ENCODE data around the gene MYO15B.
"Not testable (repeated sequence)": the region's sequence is repeated elsewhere in the genome, so short reads cannot be mapped to it uniquely, and the experiment has no call there.

Gene MYO15B

GRCh38 chr17:75589012-75589918 lies 1.7 kb downstream of the MYO15B start:
- Histone ChIP-seq H3K9me3 (ENCODE audit: control insufficient read depth, low read depth, low read length) (no peaks in the 10 kb centered on the region), H3K27ac (ENCODE audit: low read length) (no peak overlapping the region), H3K36me3 (ENCODE audit: control insufficient read depth, low read depth, low read length) (no peaks in the 10 kb centered on the region), H3K4me1 (ENCODE audit: control insufficient read depth, low read depth, low read length) (no peaks in the 10 kb centered on the region), H3K27me3 (ENCODE audit: control insufficient read depth, insufficient read depth, low read length) (no peaks in the 10 kb centered on the region), H3K9ac (ENCODE audit: low read length) (no peak overlapping the region), H3K4me3 (ENCODE audit: low read length) (peak overlapping the region; percentile 40)

GRCh38 chr17:75589919-75590303 lies 2.3 kb downstream of the MYO15B start:
- H3K4me1 ChIP-seq (ENCODE audit: control insufficient read depth, low read depth, low read length): no peaks in the 10 kb centered on the region
- no peak overlapping the region for H3K9ac ChIP-seq (ENCODE audit: low read length)
- no peaks in the 10 kb centered on the region for H3K36me3 ChIP-seq (ENCODE audit: control insufficient read depth, low read depth, low read length)
- no peaks in the 10 kb centered on the region for H3K9me3 ChIP-seq (ENCODE audit: control insufficient read depth, low read depth, low read length)
- no peaks in the 10 kb centered on the region for H3K27me3 ChIP-seq (ENCODE audit: control insufficient read depth, insufficient read depth, low read length)
- no peak overlapping the region for H3K27ac ChIP-seq (ENCODE audit: low read length)
- peak overlapping the region; percentile 37 for H3K4me3 ChIP-seq (ENCODE audit: low read length)

- Histone ChIP-seq H3K9ac (ENCODE audit: low read length) (no peak overlapping the region), H3K27ac (ENCODE audit: low read length) (no peak overlapping the region), H3K36me3 (ENCODE audit: control insufficient read depth, low read depth, low read length) (no peaks in the 10 kb centered on the region), H3K27me3 (ENCODE audit: control insufficient read depth, insufficient read depth, low read length) (no peaks in the 10 kb centered on the region), H3K9me3 (ENCODE audit: control insufficient read depth, low read depth, low read length) (no peaks in the 10 kb centered on the region), H3K4me1 (ENCODE audit: control insufficient read depth, low read depth, low read length) (no peaks in the 10 kb centered on the region), H3K4me3 (ENCODE audit: low read length) (no peak overlapping the region)
Measured at GRCh38 chr17:75590314-75590761, 2.7 kb downstream of the MYO15B start.

- Histone ChIP-seq H3K27me3 (ENCODE audit: control insufficient read depth, insufficient read depth, low read length) (no peaks in the 10 kb centered on the region), H3K36me3 (ENCODE audit: control insufficient read depth, low read depth, low read length) (no peaks in the 10 kb centered on the region), H3K9me3 (ENCODE audit: control insufficient read depth, low read depth, low read length) (no peaks in the 10 kb centered on the region), H3K9ac (ENCODE audit: low read length) (no peak overlapping the region), H3K4me1 (ENCODE audit: control insufficient read depth, low read depth, low read length) (no peaks in the 10 kb centered on the region), H3K27ac (ENCODE audit: low read length) (no peak overlapping the region), H3K4me3 (ENCODE audit: low read length) (no peak overlapping the region)
Measured at GRCh38 chr17:75590849-75591721, 3.5 kb downstream of the MYO15B start.

GRCh38 chr17:75591722-75592302 lies 4.2 kb downstream of the MYO15B start:
- Histone ChIP-seq H3K4me3 (ENCODE audit: low read length) (no peak overlapping the region), H3K4me1 (ENCODE audit: control insufficient read depth, low read depth, low read length) (no peaks in the 10 kb centered on the region)

GRCh38 chr17:75592348-75593020 lies 4.9 kb downstream of the MYO15B start:
- Histone ChIP-seq H3K9me3 (ENCODE audit: control insufficient read depth, low read depth, low read length) (no peaks in the 10 kb centered on the region), H3K4me1 (ENCODE audit: control insufficient read depth, low read depth, low read length) (no peaks in the 10 kb centered on the region), H3K4me3 (ENCODE audit: low read length) (no peak overlapping the region), H3K27ac (ENCODE audit: low read length) (no peak overlapping the region), H3K36me3 (ENCODE audit: control insufficient read depth, low read depth, low read length) (no peaks in the 10 kb centered on the region), H3K27me3 (ENCODE audit: control insufficient read depth, insufficient read depth, low read length) (no peaks in the 10 kb centered on the region), H3K9ac (ENCODE audit: low read length) (no peak overlapping the region)

More at GRCh38 chr17:75591722-75592302, 4.2 kb downstream of the MYO15B start:
- no peaks in the 10 kb centered on the region for H3K27me3 ChIP-seq (ENCODE audit: control insufficient read depth, insufficient read depth, low read length)
- no peak overlapping the region for H3K9ac ChIP-seq (ENCODE audit: low read length)
- H3K36me3 ChIP-seq (ENCODE audit: control insufficient read depth, low read depth, low read length): no peaks in the 10 kb centered on the region
- no peaks in the 10 kb centered on the region for H3K9me3 ChIP-seq (ENCODE audit: control insufficient read depth, low read depth, low read length)
- H3K27ac ChIP-seq (ENCODE audit: low read length): no peak overlapping the region

- not testable (repeated sequence) for H3K9ac ChIP-seq (ENCODE audit: low read length); H3K4me1 ChIP-seq (ENCODE audit: control insufficient read depth, low read depth, low read length); H3K4me3 ChIP-seq (ENCODE audit: low read length); H3K27ac ChIP-seq (ENCODE audit: low read length); H3K27me3 ChIP-seq (ENCODE audit: control insufficient read depth, insufficient read depth, low read length); H3K9me3 ChIP-seq (ENCODE audit: control insufficient read depth, low read depth, low read length); H3K36me3 ChIP-seq (ENCODE audit: control insufficient read depth, low read depth, low read length)
Measured at GRCh38 chr17:75593430-75593829, 5.8 kb downstream of the MYO15B start.

- H3K27ac ChIP-seq (ENCODE audit: low read length): no peak overlapping the region
- no peaks in the 10 kb centered on the region for H3K27me3 ChIP-seq (ENCODE audit: control insufficient read depth, insufficient read depth, low read length)
- no peaks in the 10 kb centered on the region for H3K4me1 ChIP-seq (ENCODE audit: control insufficient read depth, low read depth, low read length)
- H3K9ac ChIP-seq (ENCODE audit: low read length): no peak overlapping the region
- H3K36me3 ChIP-seq (ENCODE audit: control insufficient read depth, low read depth, low read length): no peaks in the 10 kb centered on the region
- H3K4me3 ChIP-seq (ENCODE audit: low read length): no peak overlapping the region
- no peaks in the 10 kb centered on the region for H3K9me3 ChIP-seq (ENCODE audit: control insufficient read depth, low read depth, low read length)
Measured at GRCh38 chr17:75594499-75595283, 7.1 kb downstream of the MYO15B start.

GRCh38 chr17:75595284-75595919 lies 7.8 kb downstream of the MYO15B start:
- Histone ChIP-seq H3K36me3 (ENCODE audit: control insufficient read depth, low read depth, low read length) (no peaks in the 10 kb centered on the region), H3K27ac (ENCODE audit: low read length) (no peak overlapping the region), H3K4me1 (ENCODE audit: control insufficient read depth, low read depth, low read length) (no peaks in the 10 kb centered on the region), H3K4me3 (ENCODE audit: low read length) (no peak overlapping the region), H3K27me3 (ENCODE audit: control insufficient read depth, insufficient read depth, low read length) (no peaks in the 10 kb centered on the region), H3K9ac (ENCODE audit: low read length) (no peak overlapping the region), H3K9me3 (ENCODE audit: control insufficient read depth, low read depth, low read length) (no peaks in the 10 kb centered on the region)

GRCh38 chr17:75595920-75596313 lies 8.3 kb downstream of the MYO15B start:
- H3K9me3 ChIP-seq (ENCODE audit: control insufficient read depth, low read depth, low read length): no peaks in the 10 kb centered on the region
- H3K4me3 ChIP-seq (ENCODE audit: low read length): no peak overlapping the region
- no peak overlapping the region for H3K9ac ChIP-seq (ENCODE audit: low read length)
- no peaks in the 10 kb centered on the region for H3K36me3 ChIP-seq (ENCODE audit: control insufficient read depth, low read depth, low read length)
- H3K4me1 ChIP-seq (ENCODE audit: control insufficient read depth, low read depth, low read length): no peaks in the 10 kb centered on the region
- no peak overlapping the region for H3K27ac ChIP-seq (ENCODE audit: low read length)
- no peaks in the 10 kb centered on the region for H3K27me3 ChIP-seq (ENCODE audit: control insufficient read depth, insufficient read depth, low read length)
